ENCODE results near the gene OR12D3.

The OR12D3 gene

GRCh38 chr6:29332676-29333075 is 42.4 kb downstream of the OR12D3 start:
- TF ChIP-seq EZH2 (IDR thresholded peaks at IDR 0.05; ENCODE audit: borderline replicate concordance, low read length) (no peak), CTCF (IDR thresholded peaks at IDR 0.05; ENCODE audit: low read length) (no peak)

GRCh38 chr6:29325777-29326176 is 49.3 kb downstream of the OR12D3 start:
- no peaks in the 10 kb centered on the region for H3K4me1 ChIP-seq (ENCODE audit: insufficient read depth, low read length, severe bottlenecking)
- H3K79me2 ChIP-seq (ENCODE audit: insufficient read depth, low read length): no peaks in the 10 kb centered on the region
- no peaks in the 10 kb centered on the region for H3K9me3 ChIP-seq (ENCODE audit: low read length)
- TF ChIP-seq CTCF (IDR thresholded peaks at IDR 0.05; ENCODE audit: low read length) (no peak), EZH2 (IDR thresholded peaks at IDR 0.05; ENCODE audit: borderline replicate concordance, low read length) (no peak)
- H3K9ac ChIP-seq (ENCODE audit: low read length): no peak overlapping the region
- H3K9me2 ChIP-seq (ENCODE audit: low read depth, low read length): no peaks in the 10 kb centered on the region
- H3K27me3 ChIP-seq (ENCODE audit: insufficient read depth, low read length): no peaks in the 10 kb centered on the region
- H3K36me3 ChIP-seq (ENCODE audit: insufficient read depth, low read length): no peaks in the 10 kb centered on the region
- H3K27ac ChIP-seq (ENCODE audit: low read depth, low read length, poor library complexity, severe bottlenecking): no peak overlapping the region
- no peak overlapping the region for H2AFZ ChIP-seq (ENCODE audit: low read length)
- H3K4me2 ChIP-seq (ENCODE audit: low read length): no peak overlapping the region
- no peaks in the 10 kb centered on the region for H4K20me1 ChIP-seq (ENCODE audit: insufficient read depth, low read length)
- no peaks in the 10 kb centered on the region for H3F3A ChIP-seq (ENCODE audit: insufficient read depth, low read length)
- no peak overlapping the region for H3K4me3 ChIP-seq (ENCODE audit: low read depth, low read length, poor library complexity, severe bottlenecking)

More at GRCh38 chr6:29332676-29333075, 42.4 kb downstream of the OR12D3 start:
- Histone ChIP-seq H3K4me3 (ENCODE audit: low read depth, low read length, poor library complexity, severe bottlenecking) (no peak overlapping the region), H4K20me1 (ENCODE audit: insufficient read depth, low read length) (no peaks in the 10 kb centered on the region), H3K36me3 (ENCODE audit: insufficient read depth, low read length) (no peaks in the 10 kb centered on the region), H3F3A (ENCODE audit: insufficient read depth, low read length) (no peaks in the 10 kb centered on the region), H3K27ac (ENCODE audit: low read depth, low read length, poor library complexity, severe bottlenecking) (no peak overlapping the region), H3K9me2 (ENCODE audit: low read depth, low read length) (no peaks in the 10 kb centered on the region), H3K9ac (ENCODE audit: low read length) (no peak overlapping the region), H2AFZ (ENCODE audit: low read length) (no peak overlapping the region), H3K9me3 (ENCODE audit: low read length) (no peaks in the 10 kb centered on the region), H3K79me2 (ENCODE audit: insufficient read depth, low read length) (no peaks in the 10 kb centered on the region), H3K4me1 (ENCODE audit: insufficient read depth, low read length, severe bottlenecking) (no peaks in the 10 kb centered on the region), H3K4me2 (ENCODE audit: low read length) (no peak overlapping the region), H3K27me3 (ENCODE audit: insufficient read depth, low read length) (no peaks in the 10 kb centered on the region)
